GM12865 (cell line): Measurements from ENCODE around the gene PSME3IP1.

Experiments used
- DNase-seq: peaks from one replicate; pipeline ENCODE4 v3.0.0; 2010; ENCODE audit warnings: low read depth
- H3K4me3 ChIP-seq: 2 replicates; pipeline ENCODE4 v1.5.1; 2011; ENCODE audit warnings: mild to moderate bottlenecking, low read depth, low read length, control low read depth
- TF ChIP-seq, protein P1 (sequence below): IDR thresholded peaks from 2 replicates; pipeline ENCODE4 v1.5.1; 2011; ENCODE audit warnings: low read length, control low read depth, low read depth, inconsistent platforms; ENCODE audit not compliant: insufficient read depth; ENCODE audit errors: missing control alignments

Gene PSME3IP1

GRCh38 chr16:57178793-57179212, 7.0 kb downstream of the PSME3IP1 start:
- no peak for DNase-seq
- TF ChIP-seq, protein P1, sequence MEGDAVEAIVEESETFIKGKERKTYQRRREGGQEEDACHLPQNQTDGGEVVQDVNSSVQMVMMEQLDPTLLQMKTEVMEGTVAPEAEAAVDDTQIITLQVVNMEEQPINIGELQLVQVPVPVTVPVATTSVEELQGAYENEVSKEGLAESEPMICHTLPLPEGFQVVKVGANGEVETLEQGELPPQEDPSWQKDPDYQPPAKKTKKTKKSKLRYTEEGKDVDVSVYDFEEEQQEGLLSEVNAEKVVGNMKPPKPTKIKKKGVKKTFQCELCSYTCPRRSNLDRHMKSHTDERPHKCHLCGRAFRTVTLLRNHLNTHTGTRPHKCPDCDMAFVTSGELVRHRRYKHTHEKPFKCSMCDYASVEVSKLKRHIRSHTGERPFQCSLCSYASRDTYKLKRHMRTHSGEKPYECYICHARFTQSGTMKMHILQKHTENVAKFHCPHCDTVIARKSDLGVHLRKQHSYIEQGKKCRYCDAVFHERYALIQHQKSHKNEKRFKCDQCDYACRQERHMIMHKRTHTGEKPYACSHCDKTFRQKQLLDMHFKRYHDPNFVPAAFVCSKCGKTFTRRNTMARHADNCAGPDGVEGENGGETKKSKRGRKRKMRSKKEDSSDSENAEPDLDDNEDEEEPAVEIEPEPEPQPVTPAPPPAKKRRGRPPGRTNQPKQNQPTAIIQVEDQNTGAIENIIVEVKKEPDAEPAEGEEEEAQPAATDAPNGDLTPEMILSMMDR = no peak

GRCh38 chr16:57178196-57178595, 7.6 kb downstream of the PSME3IP1 start:
- no peak overlapping the region for H3K4me3 ChIP-seq
- DNase-seq = no peak
- TF ChIP-seq, protein P1 = no peak

More at GRCh38 chr16:57178793-57179212, 7.0 kb downstream of the PSME3IP1 start:
- no peak overlapping the region for H3K4me3 ChIP-seq

DNA sequence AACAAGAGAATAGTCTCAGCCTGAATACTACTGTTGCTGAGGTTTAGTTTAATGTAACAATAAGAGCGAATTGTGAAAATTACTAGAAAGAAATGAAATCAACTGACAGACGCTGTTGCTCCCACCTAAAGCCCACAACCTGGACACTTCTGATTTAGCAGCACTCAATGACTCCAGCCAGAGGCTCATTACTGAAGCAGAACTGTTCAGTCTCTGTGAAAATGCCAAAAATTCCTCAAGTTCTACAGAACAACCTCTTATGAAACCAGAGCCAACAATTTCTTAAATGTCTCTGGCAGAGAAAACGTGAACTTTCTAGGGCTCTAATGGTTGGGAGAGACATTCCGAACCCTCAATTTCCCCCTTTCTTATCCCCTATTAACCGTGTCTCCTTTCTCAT, 9.9 kb downstream of the PSME3IP1 start:
- DNase-seq = no peak
- TF ChIP-seq, protein P1 = no peak
- H3K4me3 ChIP-seq = no peak overlapping the region

GRCh38 chr16:57172721-57173290, 13.0 kb downstream of the PSME3IP1 start:
- DNase-seq = no peak
- H3K4me3 ChIP-seq = no peak overlapping the region
- TF ChIP-seq, protein P1 = no peak

GRCh38 chr16:57169327-57169726, 16.5 kb downstream of the PSME3IP1 start:
- TF ChIP-seq, protein P1 = no peak
- DNase-seq = no peak

GRCh38 chr16:57167953-57168352, 17.9 kb downstream of the PSME3IP1 start:
- peak; percentile 78 for DNase-seq
- TF ChIP-seq, protein P1 = peak; percentile 61

More at GRCh38 chr16:57169327-57169726, 16.5 kb downstream of the PSME3IP1 start:
- no peak overlapping the region for H3K4me3 ChIP-seq

GRCh38 chr16:57167538-57167937, 18.3 kb downstream of the PSME3IP1 start:
- TF ChIP-seq, protein P1 = no peak
- no peak for DNase-seq
- no peak overlapping the region for H3K4me3 ChIP-seq

More at GRCh38 chr16:57167953-57168352, 17.9 kb downstream of the PSME3IP1 start:
- no peak overlapping the region for H3K4me3 ChIP-seq
